Measurements from ENCODE around the gene KDELR3.

DNA sequence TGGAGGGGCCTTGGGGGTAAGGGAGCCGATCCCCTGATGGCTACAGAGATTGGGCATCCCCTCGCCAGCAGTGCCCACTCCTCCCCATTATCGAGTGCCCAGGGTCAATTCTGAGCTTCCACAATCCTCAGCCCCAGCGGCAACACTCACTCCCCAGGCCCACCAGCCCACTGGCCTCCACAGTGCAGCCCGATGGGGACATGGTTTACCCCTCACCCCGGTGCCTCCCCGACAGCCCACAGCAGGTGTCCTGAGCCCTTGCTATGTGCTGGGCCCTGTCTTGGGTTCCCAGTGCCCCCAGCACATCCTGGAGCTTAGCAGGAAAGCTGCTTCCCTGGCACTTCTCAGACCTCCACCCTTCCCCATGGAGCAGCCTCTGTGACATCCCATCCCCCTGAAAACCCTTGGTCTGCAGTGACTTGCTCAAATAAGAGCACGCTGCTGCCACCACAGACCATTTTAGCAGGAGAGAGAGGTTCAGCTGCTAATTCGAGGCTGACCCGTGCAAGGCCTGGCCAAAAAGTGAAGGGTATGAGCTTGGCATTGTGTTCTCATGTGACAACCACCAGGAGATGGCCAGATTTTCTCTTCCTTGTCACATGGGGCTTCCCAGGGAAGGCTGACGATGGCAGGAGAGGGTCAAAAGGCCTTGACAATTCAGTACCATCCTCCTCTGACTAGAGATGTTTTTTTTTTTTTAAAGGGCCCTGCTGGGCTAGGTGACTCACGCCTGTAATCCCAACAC lies 36.5 kb upstream of the KDELR3 start:
- TF ChIP-seq POLR2AphosphoS5 (IDR thresholded peaks at IDR 0.05; ENCODE audit: low read depth, low read length) (no peak), POLR2A (IDR thresholded peaks at IDR 0.05; ENCODE audit: low read depth, low read length) (no peak), TAF1 (IDR thresholded peaks at IDR 0.05; ENCODE audit: borderline replicate concordance, low read depth, low read length) (no peak)

Data from GM12892 (cell line).